Effector memory CD8-positive, alpha-beta T cell (primary cell): Measurements from ENCODE around the gene GSX1.
A peak's percentile ranks its signal among the peaks of the same experiment; 100 is the strongest.
"Not testable (repeated sequence)": the region's sequence is repeated elsewhere in the genome, so short reads cannot be mapped to it uniquely, and the experiment has no call there.

Experiments
- ATAC-seq: fragments of 150-1000 bp; cut with Tn5 transposase; replicated peaks from 2 replicates; pipeline ENCODE4 v1.10.0; 2021; ENCODE audit warnings: mild to moderate bottlenecking, moderate library complexity
- DNase-seq, 3 experiments: peaks; one replicate each; pipeline ENCODE4 v3.0.0; 2021
- H3K27ac Mint-ChIP-seq, 2 donors: one replicate each; pipeline ENCODE4 v1.8.0; 2022; ENCODE audit warnings: mild to moderate bottlenecking in 2 of 2, mixed read lengths in 2 of 2, moderate library complexity in 2 of 2
- H3K27me3 Mint-ChIP-seq, 2 donors: one replicate each; pipeline ENCODE4 v1.8.0; 2022; ENCODE audit warnings: mixed read lengths in 2 of 2
- H3K36me3 Mint-ChIP-seq: one replicate; pipeline ENCODE4 v1.8.0; 2022; ENCODE audit warnings: mild to moderate bottlenecking, moderate library complexity, mixed read lengths; ENCODE audit not compliant: insufficient read depth
- H3K4me1 Mint-ChIP-seq, 2 donors: one replicate each; pipeline ENCODE4 v1.8.0; 2022; ENCODE audit warnings: low read depth in 2 of 2, mixed read lengths in 2 of 2
- H3K4me3 Mint-ChIP-seq, 2 donors: one replicate each; pipeline ENCODE4 v1.8.0; 2022; ENCODE audit warnings: mild to moderate bottlenecking in 2 of 2, mixed read lengths in 2 of 2, moderate library complexity in 2 of 2
- H3K9me3 Mint-ChIP-seq, 2 donors: one replicate each; pipeline ENCODE4 v1.8.0; 2022; ENCODE audit warnings: mixed read lengths in 2 of 2

The GSX1 gene

DNA sequence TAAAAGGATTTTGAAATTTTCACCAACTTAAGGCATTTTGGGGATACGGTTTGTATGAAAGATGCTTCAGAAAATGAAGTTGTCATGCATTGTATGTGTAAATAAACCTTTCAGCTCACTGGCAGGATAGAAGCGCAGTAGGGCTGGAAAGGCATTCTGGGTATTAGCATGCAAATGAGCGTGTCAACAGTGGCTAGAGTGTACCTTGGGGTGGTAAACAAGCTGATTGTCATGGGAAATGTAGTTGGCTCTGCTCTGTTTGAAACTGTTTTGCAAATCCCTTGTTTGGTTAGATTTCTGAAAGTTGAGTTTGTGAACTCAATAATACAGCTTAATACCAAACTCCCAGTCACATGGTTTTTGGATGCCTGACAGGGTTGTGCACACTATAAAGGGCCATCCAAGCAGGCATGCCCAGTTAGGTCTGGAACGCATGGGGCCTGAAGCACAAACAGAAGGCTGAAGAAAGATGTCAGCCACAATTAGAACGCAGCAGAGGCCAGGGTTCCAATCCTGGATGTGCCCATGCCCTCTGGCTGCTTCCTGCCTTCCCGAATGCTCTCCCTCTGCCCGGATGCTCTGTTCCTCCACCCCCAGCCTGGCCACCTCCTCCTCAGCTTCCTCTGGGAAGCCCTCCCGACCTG, 14.6 kb downstream of the GSX1 start:
- Mint-ChIP-seq H3K4me3 (no peak overlapping the region), H3K27ac (no peak overlapping the region), H3K9me3 (no peaks in the 10 kb centered on the region), H3K27me3 (peaks cover 63 to 75% of the 10 kb centered on the region in 2 donors), H3K4me1 (no peaks in the 10 kb centered on the region), H3K36me3 (peaks cover 2% of the 10 kb centered on the region)
- no peak for ATAC-seq
- no peak for DNase-seq

- Mint-ChIP-seq H3K27me3 (peaks cover 67 to 78% of the 10 kb centered on the region in 2 donors), H3K27ac (no peak overlapping the region), H3K4me1 (no peaks in the 10 kb centered on the region), H3K4me3 (no peak overlapping the region), H3K36me3 (peaks cover 3% of the 10 kb centered on the region), H3K9me3 (no peaks in the 10 kb centered on the region)
- ATAC-seq (no peak), DNase-seq (no peak)
Observed at GRCh38 chr13:27808851-27809550, 16.7 kb downstream of the GSX1 start.

GRCh38 chr13:27810009-27810408, 17.7 kb downstream of the GSX1 start:
- Mint-ChIP-seq H3K27me3 (peaks cover 76 to 88% of the 10 kb centered on the region in 2 donors), H3K27ac (no peak overlapping the region), H3K4me3 (no peak overlapping the region), H3K4me1 (no peaks in the 10 kb centered on the region), H3K9me3 (no peaks in the 10 kb centered on the region), H3K36me3 (peaks cover 3% of the 10 kb centered on the region)
- ATAC-seq = no peak
- no peak for DNase-seq

DNA sequence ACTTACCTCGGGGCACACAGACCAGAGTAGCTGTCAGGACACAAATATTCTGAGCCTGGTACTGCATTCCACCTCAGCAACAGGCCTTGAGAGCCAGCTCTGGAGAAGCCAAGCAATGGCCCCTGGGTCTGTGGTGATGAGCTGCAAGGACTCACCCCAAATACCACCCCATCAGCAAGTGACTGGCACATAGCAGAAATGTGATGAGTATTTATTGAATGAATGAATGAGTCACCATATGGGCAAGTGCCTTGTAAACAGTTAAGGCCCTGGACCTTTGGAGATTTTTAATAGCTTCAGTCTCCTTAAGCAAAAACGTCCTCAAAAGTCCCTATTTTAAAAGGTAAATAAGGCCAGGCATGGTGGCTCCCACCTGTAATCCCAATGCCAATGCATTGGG, 18.2 kb downstream of the GSX1 start:
- Mint-ChIP-seq H3K4me3 (no peak overlapping the region), H3K36me3 (peaks cover 5% of the 10 kb centered on the region), H3K27me3 (peaks cover 77 to 89% of the 10 kb centered on the region in 2 donors), H3K4me1 (no peaks in the 10 kb centered on the region), H3K9me3 (no peaks in the 10 kb centered on the region), H3K27ac (no peak overlapping the region)
- DNase-seq = no peak
- ATAC-seq = no peak

- Mint-ChIP-seq H3K27ac (no peak overlapping the region), H3K36me3 (peaks cover 5% of the 10 kb centered on the region), H3K9me3 (no peaks in the 10 kb centered on the region), H3K4me1 (no peaks in the 10 kb centered on the region), H3K27me3 (peaks cover 74 to 79% of the 10 kb centered on the region in 2 donors), H3K4me3 (no peak overlapping the region)
- no peak for ATAC-seq
- DNase-seq = no peak
Observed at GRCh38 chr13:27813826-27814225, 21.5 kb downstream of the GSX1 start.

DNA sequence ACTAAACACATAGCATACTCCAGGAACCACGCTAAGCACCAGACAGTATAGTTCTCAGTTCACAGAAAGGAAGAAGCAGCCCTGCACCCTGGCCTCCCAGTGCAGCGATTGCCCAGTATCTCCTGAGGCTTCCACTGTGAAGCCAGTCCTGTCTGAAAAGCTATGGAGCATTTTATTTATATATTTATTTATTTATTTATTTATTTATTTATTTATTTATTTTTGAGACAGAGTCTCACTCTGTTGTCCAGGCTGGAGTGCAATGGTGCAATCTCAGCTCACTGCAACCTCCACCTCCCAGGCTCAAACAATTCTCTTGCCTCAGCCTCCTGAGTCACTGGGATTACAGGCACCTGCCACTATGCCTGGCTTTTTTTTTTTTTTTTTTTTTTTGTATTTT, 25.5 kb downstream of the GSX1 start:
- not testable (repeated sequence) for H3K27ac Mint-ChIP-seq, H3K4me3 Mint-ChIP-seq, H3K36me3 Mint-ChIP-seq, H3K4me1 Mint-ChIP-seq, ATAC-seq, DNase-seq, H3K9me3 Mint-ChIP-seq
- peaks cover 71 to 89% of the 10 kb centered on the region in 2 donors for H3K27me3 Mint-ChIP-seq

GRCh38 chr13:27820524-27821482, 28.5 kb downstream of the GSX1 start:
- peaks cover 67 to 89% of the 10 kb centered on the region in 2 donors for H3K27me3 Mint-ChIP-seq
- ATAC-seq = no peak

GRCh38 chr13:27821566-27821965, 29.3 kb downstream of the GSX1 start:
- DNase-seq (no peak), ATAC-seq (no peak)
- Mint-ChIP-seq H3K27me3 (peaks cover 62 to 89% of the 10 kb centered on the region in 2 donors), H3K9me3 (no peaks in the 10 kb centered on the region), H3K27ac (no peak overlapping the region), H3K4me1 (peaks cover 0 to 5% of the 10 kb centered on the region in 2 donors), H3K36me3 (peaks cover 3% of the 10 kb centered on the region), H3K4me3 (no peak overlapping the region)

More at GRCh38 chr13:27820524-27821482, 28.5 kb downstream of the GSX1 start:
- Mint-ChIP-seq H3K36me3 (peaks cover 3% of the 10 kb centered on the region), H3K9me3 (no peaks in the 10 kb centered on the region), H3K4me3 (no peak overlapping the region), H3K4me1 (peaks cover 0 to 2% of the 10 kb centered on the region in 2 donors), H3K27ac (no peak overlapping the region)
- DNase-seq = no peak

- Mint-ChIP-seq H3K27me3 (peaks cover 64 to 89% of the 10 kb centered on the region in 2 donors), H3K36me3 (peaks cover 3% of the 10 kb centered on the region), H3K4me3 (no peak overlapping the region), H3K4me1 (peaks cover 0 to 8% of the 10 kb centered on the region in 2 donors), H3K27ac (no peak overlapping the region), H3K9me3 (no peaks in the 10 kb centered on the region)
- DNase-seq (no peak), ATAC-seq (no peak)
Observed at GRCh38 chr13:27822258-27822872, 30.1 kb downstream of the GSX1 start.

DNA sequence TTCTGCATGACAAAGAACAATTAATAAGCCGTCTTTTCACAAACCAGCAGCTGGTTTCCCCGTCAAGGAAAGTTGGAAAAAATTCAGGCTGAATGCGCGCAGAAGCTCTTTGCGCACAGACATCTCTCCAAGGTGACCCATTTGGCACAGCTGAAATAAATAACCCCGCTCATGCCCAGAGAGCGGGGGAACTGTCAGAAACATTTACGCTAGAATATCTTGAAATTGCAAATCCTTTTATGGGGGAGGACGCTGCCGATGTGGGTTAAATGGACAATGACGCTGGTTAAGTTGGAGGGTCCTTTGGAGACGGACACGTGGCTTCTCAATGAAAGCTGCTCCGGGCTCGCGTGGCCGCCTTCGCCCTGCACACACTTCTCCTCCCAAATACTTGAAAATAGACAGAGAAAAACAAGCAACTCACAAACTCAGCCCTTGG, 30.6 kb downstream of the GSX1 start:
- Mint-ChIP-seq H3K9me3 (no peaks in the 10 kb centered on the region), H3K36me3 (peaks cover 3% of the 10 kb centered on the region), H3K4me1 (peaks cover 0 to 8% of the 10 kb centered on the region in 2 donors), H3K4me3 (no peak overlapping the region), H3K27me3 (peaks cover 64 to 90% of the 10 kb centered on the region in 2 donors), H3K27ac (no peak overlapping the region)
- ATAC-seq = no peak
- no peak for DNase-seq

DNA sequence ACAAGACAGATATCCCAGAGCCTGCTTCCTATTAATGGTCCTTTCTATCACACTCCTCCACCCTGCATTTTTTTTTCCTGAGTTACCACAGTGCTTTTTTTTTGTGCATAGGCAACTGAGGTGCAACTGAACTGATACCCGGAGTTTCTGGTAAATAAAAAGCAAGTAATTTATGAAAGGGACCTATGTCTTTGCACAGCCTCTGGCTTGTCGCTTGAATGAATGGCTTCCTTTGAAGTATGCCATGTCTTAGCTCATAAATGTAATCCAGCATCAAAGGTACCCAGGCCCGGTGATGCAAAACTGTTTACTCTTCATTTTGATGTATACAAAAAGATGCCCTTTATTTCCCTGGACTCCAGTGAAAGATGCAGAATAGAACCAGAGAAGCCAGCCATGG, 31.8 kb downstream of the GSX1 start:
- Mint-ChIP-seq H3K27ac (peak overlapping the region in 1 of 2 donors; percentile 47), H3K9me3 (no peaks in the 10 kb centered on the region), H3K27me3 (peaks cover 61 to 98% of the 10 kb centered on the region in 2 donors), H3K36me3 (peaks cover 3% of the 10 kb centered on the region), H3K4me3 (no peak overlapping the region), H3K4me1 (peaks cover 0 to 8% of the 10 kb centered on the region in 2 donors)
- no peak for ATAC-seq
- no peak for DNase-seq

GRCh38 chr13:27825072-27825471, 32.8 kb downstream of the GSX1 start:
- Mint-ChIP-seq H3K4me1 (peaks cover 0 to 9% of the 10 kb centered on the region in 2 donors), H3K9me3 (no peaks in the 10 kb centered on the region), H3K27me3 (peaks cover 61 to 98% of the 10 kb centered on the region in 2 donors), H3K27ac (no peak overlapping the region), H3K4me3 (no peak overlapping the region), H3K36me3 (peaks cover 6% of the 10 kb centered on the region)
- DNase-seq = no peak
- ATAC-seq = no peak
